Measurements from ENCODE around the gene ANAPC15. TPM values are rescaled to one million over a fixed set of nuclear protein-coding genes. Genes with fewer than 3 reads are reported as not detected.

The ANAPC15 gene
- total and polyA plus RNA-seq, 2 of the 4 experiments (the other 2 are of a cell fraction), result 66.3 to 84.2 TPM

DNA sequence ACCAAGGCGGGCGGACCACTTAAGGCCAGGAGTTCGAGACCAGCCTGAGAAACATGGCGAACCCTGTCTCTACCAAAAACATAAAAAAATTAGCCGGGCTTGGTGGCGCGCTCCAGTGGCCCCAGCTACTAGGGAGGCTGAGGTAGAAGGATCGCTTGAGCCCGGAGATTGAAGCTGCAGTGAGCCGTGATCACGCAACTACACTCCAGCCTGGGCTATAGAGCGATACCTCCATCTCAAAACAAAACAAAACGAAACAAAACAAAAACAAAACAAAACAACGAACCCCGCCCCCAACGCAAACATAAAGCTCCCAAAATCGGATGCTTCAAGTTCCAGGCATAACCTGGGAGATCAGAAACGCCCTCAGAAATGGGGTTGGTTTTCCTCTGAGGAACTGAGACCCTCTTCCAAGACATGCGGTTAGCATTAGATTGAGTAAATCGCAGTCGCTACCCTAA lies 31.3 kb downstream of the ANAPC15 start:
- H3K9me1 ChIP-seq (ENCODE audit: insufficient read depth, low read length), result no peaks in the 10 kb centered on the region
- dilution Hi-C loops (cut with HindIII; ENCODE audit: low sequenced_read_pairs, unreplicated experiment) (no loop called here), intact Hi-C loops (cut with micrococcal nuclease) (loop anchor here (2.0 kb wide), 1 partner anchor 64 kb away; no protein-coding TSS in a partner anchor), in situ Hi-C loops (cut with MboI; ENCODE audit: low sequenced_read_pairs) (no loop called here)
- 0 out of 3 replicates have a peak overlapping the region, but pooled peaks have one; percentile 9 for H2BK15ac ChIP-seq (ENCODE audit: low read depth, low read length)
- ATAC-seq (ENCODE audit: low read depth) (no peak), DNase-seq (no peak)
- BruUV-seq (replicated peaks), result no TSS peak
- H4K5ac ChIP-seq (ENCODE audit: low read depth, low read length), result peak overlapping the region; percentile 60
- peak overlapping the region; percentile 51 for H3K4me3 ChIP-seq (ENCODE audit: insufficient read depth, low read depth, low read length)
- no peak overlapping the region for H3K56ac ChIP-seq (ENCODE audit: extremely low read depth, insufficient read depth, low read length)
- TF ChIP-seq SMC3 (IDR thresholded peaks at IDR 0.05; ENCODE audit: low read depth, low read length), result no peak
- TF ChIP-seq RFX5 (IDR thresholded peaks at IDR 0.05; ENCODE audit: low read depth, low read length), result no peak
- TF ChIP-seq NFE2L2 (IDR thresholded peaks at IDR 0.05; ENCODE audit: low read depth, low read length), result no peak
- no peak for TF ChIP-seq POLR2A (IDR thresholded peaks at IDR 0.05; ENCODE audit: low read depth, low read length)
- TF ChIP-seq MXI1 (IDR thresholded peaks at IDR 0.05; ENCODE audit: borderline replicate concordance, low read depth, low read length), result no peak
- no peak for TF ChIP-seq MAZ (IDR thresholded peaks at IDR 0.05; ENCODE audit: borderline replicate concordance, low read depth, low read length)
- H3K27ac ChIP-seq (ENCODE audit: insufficient read depth, low read length), result peak overlapping the region; percentile 74
- peak overlapping the region; percentile 94 for H2AFZ ChIP-seq (replicated peaks; ENCODE audit: low read length, poor library complexity)
- peak overlapping the region; percentile 45 for H2AK9ac ChIP-seq (replicated peaks; ENCODE audit: low read depth, low read length, poor library complexity)
- CTCF ChIA-PET, result interaction anchor here (1.2 kb wide), 1 partner anchor 56 kb away, joined by 6 read pairs; no protein-coding TSS in a partner anchor
- H3K4ac ChIP-seq (ENCODE audit: low read depth, low read length), result peak overlapping the region; percentile 94
- no peaks in the 10 kb centered on the region for H3K27me3 ChIP-seq (ENCODE audit: control insufficient read depth, insufficient read depth, low read length)
- H3K79me1 ChIP-seq (ENCODE audit: low read depth in 1 of 2, low read length in 2 of 2), result peaks cover 13 to 35% of the 10 kb centered on the region in 2 experiments; a peak in 3 of 4 replicates
- no peaks in the 10 kb centered on the region for H4K20me1 ChIP-seq (ENCODE audit: insufficient read depth, low read length)
- H2AK5ac ChIP-seq (ENCODE audit: low read depth, low read length), result peak overlapping the region; percentile 83
- peak overlapping the region; percentile 74 for H3K9ac ChIP-seq (ENCODE audit: low read depth, low read length)
- peak overlapping the region; percentile 61 for H2BK5ac ChIP-seq (ENCODE audit: low read depth, low read length, poor library complexity, severe bottlenecking)
- peak overlapping the region; percentile 81 for H2BK120ac ChIP-seq (ENCODE audit: low read depth, low read length)
- no peak overlapping the region for H2BK20ac ChIP-seq (ENCODE audit: low read depth, low read length)
- peak overlapping the region; percentile 92; the same call in 1 of the 2 replicates for H4K91ac ChIP-seq (ENCODE audit: insufficient read depth, low read depth, low read length)
- WGBS, 2 experiments (ENCODE audit: extremely low coverage in 2 of 2, insufficient read length in 1 of 2), result no CpG with 5 or more reads among the region's 21 CpGs
- H4K8ac ChIP-seq (ENCODE audit: low read depth in 2 of 2, low read length in 2 of 2), result peak overlapping the region; percentile 89 to 96
- POLR2A ChIA-PET (ENCODE audit: unreplicated experiment), result no interaction called here
- H3K9me3 ChIP-seq (ENCODE audit: control insufficient read depth, insufficient read depth, low read length), result no peaks in the 10 kb centered on the region
- H3K18ac ChIP-seq (ENCODE audit: low read depth, low read length), result no peak overlapping the region
- no peak overlapping the region for H3K23ac ChIP-seq (ENCODE audit: low read depth, low read length)
- peaks cover 2% of the 10 kb centered on the region; the same call in 1 of the 2 replicates for H3K4me1 ChIP-seq (ENCODE audit: control insufficient read depth, insufficient read depth, low read length)
- peaks cover 4% of the 10 kb centered on the region; the same call in 1 of the 2 replicates for H3K36me3 ChIP-seq (ENCODE audit: control insufficient read depth, insufficient read depth, low read length)
- H3K14ac ChIP-seq (replicated peaks; ENCODE audit: low read depth, low read length), result peak overlapping the region; percentile 83
- H3K4me2 ChIP-seq (ENCODE audit: low read depth, low read length), result peak overlapping the region; percentile 80
